HepG2 (cell line): ENCODE data around the gene ALDOA.

ENCODE experiments used
- CTCF ChIP-seq: sonication (generic); formaldehyde crosslinking; IDR thresholded peaks from 2 replicates; pipeline ENCODE4 v1.5.0; 2020; ENCODE audit warnings: mild to moderate bottlenecking, missing genetic modification reagents, moderate library complexity
- DMAP1 ChIP-seq: IDR thresholded peaks from 2 replicates; pipeline ENCODE4 v1.6.1; 2016
- HIVEP1 ChIP-seq: sonication (generic); formaldehyde crosslinking; IDR thresholded peaks from 2 replicates; pipeline ENCODE4 v1.4.0; 2020; ENCODE audit warnings: mild to moderate bottlenecking, missing genetic modification reagents
- JUNB ChIP-seq: sonication (generic); formaldehyde crosslinking; IDR thresholded peaks from 2 replicates; pipeline ENCODE4 v1.8.0; 2022; ENCODE audit warnings: missing genetic modification reagents, mild to moderate bottlenecking, borderline replicate concordance
- KDM5B ChIP-seq: sonication (generic); formaldehyde crosslinking; IDR thresholded peaks from 2 replicates; pipeline ENCODE4 v1.4.0; 2020; ENCODE audit warnings: missing genetic modification reagents, mild to moderate bottlenecking, borderline replicate concordance
- MEIS2 ChIP-seq: sonication (generic); formaldehyde crosslinking; IDR thresholded peaks from 2 replicates; pipeline ENCODE4 v1.9.0; 2021; ENCODE audit warnings: mild to moderate bottlenecking, missing genetic modification reagents
- NBN ChIP-seq: fragments of 450-650 bp; conservative IDR thresholded peaks from 2 replicates; pipeline ENCODE4 v1.6.1; 2017
- NFE2L2 ChIP-seq: fragments of 150-350 bp; IDR thresholded peaks from 2 replicates; pipeline ENCODE4 v1.6.1; 2014; ENCODE audit warnings: low read length
- ZNF33B ChIP-seq: sonication (generic); formaldehyde crosslinking; IDR thresholded peaks from 2 replicates; pipeline ENCODE4 v1.5.1; 2020; ENCODE audit warnings: mild to moderate bottlenecking, missing genetic modification reagents
- ZNF484 ChIP-seq: sonication (generic); formaldehyde crosslinking; IDR thresholded peaks from 2 replicates; pipeline ENCODE4 v1.5.1; 2020; ENCODE audit warnings: mild to moderate bottlenecking, low read depth, missing genetic modification reagents, borderline replicate concordance
- TF ChIP-seq, protein P1 (sequence below): sonication (generic); formaldehyde crosslinking; IDR thresholded peaks from 2 replicates; pipeline ENCODE4 v1.8.0; 2022; ENCODE audit warnings: mild to moderate bottlenecking, missing genetic modification reagents

- no peak for TF ChIP-seq HIVEP1 (CRISPR knock-in tag)
- peak; percentile 97 for TF ChIP-seq CTCF (CRISPR knock-in tag)
- TF ChIP-seq NFE2L2: no peak
- no peak for TF ChIP-seq ZNF33B (CRISPR knock-in tag)
- TF ChIP-seq KDM5B (CRISPR knock-in tag): no peak
- TF ChIP-seq JUNB (CRISPR knock-in tag): no peak
- no peak for TF ChIP-seq NBN
- no peak for TF ChIP-seq MEIS2 (CRISPR knock-in tag)
- TF ChIP-seq, protein P1, sequence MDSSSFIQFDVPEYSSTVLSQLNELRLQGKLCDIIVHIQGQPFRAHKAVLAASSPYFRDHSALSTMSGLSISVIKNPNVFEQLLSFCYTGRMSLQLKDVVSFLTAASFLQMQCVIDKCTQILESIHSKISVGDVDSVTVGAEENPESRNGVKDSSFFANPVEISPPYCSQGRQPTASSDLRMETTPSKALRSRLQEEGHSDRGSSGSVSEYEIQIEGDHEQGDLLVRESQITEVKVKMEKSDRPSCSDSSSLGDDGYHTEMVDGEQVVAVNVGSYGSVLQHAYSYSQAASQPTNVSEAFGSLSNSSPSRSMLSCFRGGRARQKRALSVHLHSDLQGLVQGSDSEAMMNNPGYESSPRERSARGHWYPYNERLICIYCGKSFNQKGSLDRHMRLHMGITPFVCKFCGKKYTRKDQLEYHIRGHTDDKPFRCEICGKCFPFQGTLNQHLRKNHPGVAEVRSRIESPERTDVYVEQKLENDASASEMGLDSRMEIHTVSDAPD (CRISPR knock-in tag): 0 out of 2 replicates have a peak, but pooled peaks have one; percentile 33
- no peak for TF ChIP-seq ZNF484
- peak; percentile 38; the same call in 1 of the 2 replicates for TF ChIP-seq DMAP1
Measured at GRCh38 chr16:30032083-30032819, 33.3 kb upstream of the ALDOA start.
